Gastrocnemius medialis (tissue), 4 donors: ENCODE results near the gene TBL1X.

Experiments used
- POLR2A ChIP-seq, 2 donors: fragments of 450-650 bp; IDR thresholded peaks; one replicate each; pipeline ENCODE4 v1.6.1; 2017; ENCODE audit warnings: antibody characterized with exemption in 2 of 2, mild to moderate bottlenecking in 2 of 2, moderate library complexity in 2 of 2
- TF ChIP-seq, protein P1 (sequence below), 5 experiments: fragments of 450-650 bp in 3 of 5; fragments of 200-600 bp in 2 of 5; sonication (generic) in 2 of 5; IDR thresholded peaks in 4 of 5; conservative IDR thresholded peaks in 1 of 5; 1 replicate in 4 of 5; 2 replicates in 1 of 5; pipeline ENCODE4 v1.5.1; 2016 to 2019; ENCODE audit warnings: antibody characterized with exemption in 5 of 5, mild to moderate bottlenecking in 3 of 5, moderate library complexity in 3 of 5

DNA sequence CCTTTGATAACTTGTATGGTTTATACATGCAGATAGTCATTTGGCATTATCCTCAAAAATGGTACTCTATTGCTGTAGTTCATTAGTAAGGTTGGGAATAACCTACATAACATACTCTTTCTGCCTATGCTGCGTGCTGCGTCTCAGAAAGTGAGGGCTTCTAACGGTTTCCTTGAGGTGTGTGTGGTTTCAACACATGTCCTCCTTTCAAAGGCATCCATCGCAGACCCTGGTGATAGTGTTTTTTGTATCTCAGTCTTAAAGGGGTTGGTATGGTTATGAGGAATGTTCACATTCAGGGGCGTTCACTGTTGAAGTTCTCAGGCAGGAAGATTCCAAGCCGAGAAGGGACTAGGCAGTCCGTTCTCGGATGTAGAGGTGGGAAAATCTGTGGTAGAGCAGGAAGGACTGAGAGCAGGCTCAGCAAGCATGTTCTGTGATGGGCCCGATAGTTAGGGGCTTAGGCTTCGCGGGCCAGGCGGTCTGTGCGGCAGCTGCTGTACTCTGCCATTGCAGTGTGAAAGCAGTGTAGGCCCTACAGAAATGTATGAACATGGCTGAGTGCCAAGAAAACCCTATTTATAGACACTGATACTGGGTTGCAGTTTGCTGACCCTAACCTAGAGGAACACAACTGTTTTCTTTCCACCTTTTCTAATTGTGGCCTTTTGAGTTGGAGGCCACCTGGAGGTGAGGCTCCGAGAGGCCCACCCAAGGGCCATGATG lies 177.6 kb downstream of the TBL1X start:
- TF ChIP-seq, protein P1, sequence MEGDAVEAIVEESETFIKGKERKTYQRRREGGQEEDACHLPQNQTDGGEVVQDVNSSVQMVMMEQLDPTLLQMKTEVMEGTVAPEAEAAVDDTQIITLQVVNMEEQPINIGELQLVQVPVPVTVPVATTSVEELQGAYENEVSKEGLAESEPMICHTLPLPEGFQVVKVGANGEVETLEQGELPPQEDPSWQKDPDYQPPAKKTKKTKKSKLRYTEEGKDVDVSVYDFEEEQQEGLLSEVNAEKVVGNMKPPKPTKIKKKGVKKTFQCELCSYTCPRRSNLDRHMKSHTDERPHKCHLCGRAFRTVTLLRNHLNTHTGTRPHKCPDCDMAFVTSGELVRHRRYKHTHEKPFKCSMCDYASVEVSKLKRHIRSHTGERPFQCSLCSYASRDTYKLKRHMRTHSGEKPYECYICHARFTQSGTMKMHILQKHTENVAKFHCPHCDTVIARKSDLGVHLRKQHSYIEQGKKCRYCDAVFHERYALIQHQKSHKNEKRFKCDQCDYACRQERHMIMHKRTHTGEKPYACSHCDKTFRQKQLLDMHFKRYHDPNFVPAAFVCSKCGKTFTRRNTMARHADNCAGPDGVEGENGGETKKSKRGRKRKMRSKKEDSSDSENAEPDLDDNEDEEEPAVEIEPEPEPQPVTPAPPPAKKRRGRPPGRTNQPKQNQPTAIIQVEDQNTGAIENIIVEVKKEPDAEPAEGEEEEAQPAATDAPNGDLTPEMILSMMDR (IDR thresholded peaks at IDR 0.05 in 4 of 5, conservative IDR thresholded peaks at IDR 0.05 in 1 of 5), result no peak
- no peak for TF ChIP-seq POLR2A (IDR thresholded peaks at IDR 0.05)
